NCI-H1092 (cell line): ENCODE data around the gene LTB.

Source experiments
- DNase-seq: peaks from one replicate; lab custom pipeline; 2025; lab: John Stamatoyannopoulos, UW

LTB gene

DNA sequence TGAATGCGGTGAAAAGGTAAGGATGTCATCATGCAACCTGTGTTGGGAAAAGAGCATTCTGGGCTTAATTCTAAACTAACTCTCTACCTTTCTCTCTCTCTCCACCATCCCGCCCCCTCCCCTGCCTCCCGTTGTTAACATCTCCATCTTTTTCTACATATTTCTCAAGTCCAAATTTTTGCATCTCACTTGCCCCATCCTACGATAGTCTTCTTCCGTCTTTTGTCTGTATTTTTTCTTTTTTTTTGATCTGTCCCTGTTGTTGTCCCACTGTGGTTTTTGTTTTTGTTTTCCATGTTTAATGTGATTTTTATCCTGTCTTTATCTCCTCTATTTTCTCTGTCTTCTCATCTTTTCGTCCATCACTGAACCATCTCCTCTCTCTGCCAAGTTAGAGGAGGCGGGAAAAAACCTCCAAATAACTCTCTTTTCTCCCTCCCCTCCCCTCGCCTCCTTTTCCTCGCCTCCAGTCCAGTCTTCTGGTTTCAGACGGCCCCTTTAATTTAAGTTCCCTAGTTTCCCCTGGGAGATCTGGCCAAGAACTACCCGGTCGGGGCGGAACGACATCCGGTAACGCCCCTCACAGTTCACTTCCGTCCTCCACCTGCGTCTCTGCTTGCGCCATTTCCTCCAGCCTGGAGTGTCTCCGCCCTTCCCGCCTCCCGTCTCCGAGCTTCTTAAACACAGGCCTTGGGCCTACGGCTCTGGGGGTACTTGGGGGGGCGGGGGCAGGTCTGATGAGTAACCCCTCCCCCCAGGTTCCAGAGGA, 35.1 kb downstream of the LTB start, which contains the start of gene NFKBIL1:
Gene NFKBIL1, plus strand, starts transcription at position 651 of the 769 bp plus-strand sequence. Its CDS starts 87 bp downstream, at position 738.
- peak; percentile 88 for DNase-seq

DNA sequence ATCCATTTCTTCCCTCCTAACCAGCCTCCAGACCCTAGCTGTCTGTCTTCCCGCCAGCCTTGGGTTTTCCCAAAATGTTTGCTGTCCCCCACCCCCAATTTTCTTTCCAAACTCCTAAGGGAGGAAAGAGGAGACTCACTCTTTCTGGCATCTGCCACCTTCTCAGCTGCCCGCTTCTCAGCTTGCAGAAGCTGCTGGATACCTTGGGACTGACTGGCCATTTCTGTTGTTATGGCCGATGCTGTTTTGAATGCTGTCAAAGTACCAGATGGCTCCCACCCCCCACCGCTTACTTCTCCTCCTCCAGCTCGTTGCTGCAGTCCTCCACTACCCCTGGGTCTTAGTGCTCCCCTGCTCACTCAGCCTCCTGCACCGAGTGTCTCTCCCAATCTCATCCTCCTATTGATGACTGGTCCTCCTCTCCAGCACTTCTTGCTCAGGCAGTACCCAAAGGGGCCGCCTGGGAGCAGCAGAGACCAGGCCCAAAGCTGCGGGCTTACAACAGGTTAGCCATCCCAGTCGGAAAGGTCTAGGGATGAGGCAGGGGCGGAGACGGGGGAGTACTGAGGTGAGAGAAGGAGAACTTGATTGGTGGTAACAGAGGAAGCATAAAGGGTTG, 35.8 kb downstream of the LTB start, which contains the start of gene ATP6V1G2:
Gene ATP6V1G2, minus strand, starts transcription at position 270 of the 619 bp plus-strand sequence. Its CDS starts 49 bp downstream, at position 221.
- DNase-seq, result peak; percentile 77

DNA sequence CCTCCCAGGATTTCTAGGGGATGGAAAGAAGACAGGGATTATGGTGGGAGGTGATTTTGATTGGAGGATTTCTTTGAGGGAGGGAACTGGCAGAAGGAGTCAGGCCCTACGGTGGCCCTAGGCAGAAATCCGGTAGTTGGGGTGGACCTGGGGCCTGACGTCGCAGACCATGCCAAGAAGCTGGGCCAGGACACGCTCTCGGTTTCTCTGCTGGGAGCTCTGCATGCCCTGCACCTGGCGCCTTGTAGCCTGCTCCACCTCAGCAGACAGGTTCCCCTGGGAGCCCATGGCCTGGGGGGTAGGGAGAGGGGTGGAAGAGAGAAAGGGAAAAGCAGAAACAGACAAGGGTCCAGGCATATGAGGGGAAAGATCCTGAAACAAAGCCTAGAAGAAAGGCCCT, 36.9 kb downstream of the LTB start:
- no peak for DNase-seq

DNA sequence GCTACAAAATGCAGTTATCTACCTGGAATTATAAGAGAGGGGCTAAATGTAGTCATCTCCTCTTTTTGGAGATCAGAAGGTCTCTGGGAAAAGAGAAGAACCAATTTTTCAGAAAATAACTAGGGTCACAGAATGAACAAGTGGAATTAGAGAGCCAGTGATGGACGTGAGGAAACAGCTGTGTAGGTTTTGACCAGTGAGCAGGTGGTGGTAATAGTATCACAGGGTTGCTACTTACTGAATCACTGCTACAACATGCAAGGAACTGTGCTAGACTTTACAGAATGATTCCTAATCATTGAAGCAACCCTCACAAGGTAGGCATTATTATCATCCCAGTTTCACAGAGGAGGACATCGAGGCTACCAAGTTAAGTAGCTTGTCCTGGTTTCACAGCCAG, 37.5 kb downstream of the LTB start:
- DNase-seq, result no peak

DNA sequence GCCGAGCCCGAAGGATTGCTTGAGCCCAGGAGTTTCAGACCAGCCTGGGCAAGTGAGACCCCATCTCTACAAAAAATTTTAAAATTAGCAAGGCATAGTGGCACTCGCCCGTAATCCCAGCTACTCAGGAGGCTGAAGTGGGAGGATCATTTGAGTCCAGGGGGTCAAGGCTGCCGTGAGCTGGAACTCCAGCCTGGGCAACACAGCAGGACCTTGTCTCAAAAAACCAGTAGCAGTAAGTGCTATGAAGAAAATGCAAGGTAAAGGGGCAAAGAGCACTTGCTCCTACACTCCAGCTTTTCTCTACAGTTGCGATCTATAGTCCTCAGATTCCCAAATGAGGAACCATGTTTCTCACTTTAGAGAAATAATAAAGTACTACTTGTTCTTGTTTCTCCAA, 38.6 kb downstream of the LTB start:
- no peak for DNase-seq

DNA sequence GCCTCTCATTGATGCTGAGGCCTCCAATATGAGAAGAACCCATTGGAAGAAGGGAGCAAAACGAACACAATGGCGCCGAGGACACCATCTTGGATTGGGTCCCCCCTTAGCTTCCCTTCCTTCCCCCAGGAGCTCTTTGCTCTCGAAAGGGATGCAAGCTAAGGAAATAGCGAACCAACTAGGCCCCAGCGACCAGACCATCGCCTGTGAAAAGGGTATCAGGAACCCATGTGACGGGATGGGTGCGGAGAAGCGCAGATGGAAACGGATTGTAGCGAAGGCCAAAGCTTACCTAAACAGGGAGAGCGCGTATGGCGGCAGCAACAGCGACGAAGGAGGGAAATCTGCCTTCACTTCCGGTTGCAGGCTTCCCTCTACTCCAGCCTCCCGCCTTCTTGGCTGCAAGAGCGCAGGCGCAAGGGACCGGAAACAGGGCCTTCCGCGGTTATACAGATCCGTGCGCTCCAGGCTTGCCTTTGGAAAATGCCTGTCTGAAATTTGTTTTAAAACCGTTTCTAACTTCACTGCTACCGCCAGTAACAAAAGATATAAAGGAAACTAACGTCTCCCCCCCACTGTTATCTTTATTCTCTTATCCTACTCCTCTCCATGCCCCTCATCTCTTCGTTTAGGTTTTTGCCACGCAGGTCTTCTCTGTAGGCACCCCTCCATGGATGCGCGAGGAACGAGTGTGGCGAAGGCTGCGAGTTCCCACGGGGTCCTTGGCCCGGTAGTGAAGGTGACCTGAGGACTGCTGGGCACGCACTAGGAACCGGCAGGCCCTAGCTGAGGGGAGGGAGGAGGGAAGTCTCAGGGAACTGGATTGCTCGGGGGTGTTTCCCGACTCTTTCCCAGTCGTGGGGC, 40.3 kb downstream of the LTB start, which contains the start of gene DDX39B:
Gene DDX39B, minus strand, starts transcription at position 346 of the 864 bp plus-strand sequence. CDS start 1,471 bp downstream, outside the sequence.
- DNase-seq, result peak; percentile 90

DNA sequence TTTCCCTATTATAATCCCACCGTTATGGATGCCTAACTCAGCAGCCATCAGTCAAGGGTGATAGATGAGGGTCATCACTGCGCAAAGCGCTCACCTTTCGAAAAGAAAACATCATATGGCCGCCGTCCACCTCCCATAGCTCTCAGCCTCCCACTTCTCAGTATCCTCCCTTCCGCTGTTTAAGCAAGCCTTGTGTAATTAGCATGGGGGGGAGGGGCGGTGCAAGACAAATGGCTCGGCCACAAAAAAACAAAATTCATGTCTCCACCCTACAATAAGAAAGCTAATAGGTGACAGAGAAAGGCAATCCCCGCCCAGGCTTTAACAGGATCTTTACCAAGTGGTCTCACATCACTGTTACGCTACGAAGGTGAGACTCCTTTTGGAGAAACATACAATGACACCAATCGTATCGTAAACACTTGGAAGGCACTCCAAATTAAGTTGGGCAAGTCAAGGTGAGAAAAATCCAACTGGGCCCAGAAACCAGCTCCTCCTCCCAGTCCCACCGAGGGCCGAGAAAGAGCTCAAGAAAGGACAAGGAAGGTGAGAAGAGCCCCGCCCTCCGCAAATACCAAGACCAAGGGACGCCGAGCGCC, 41.1 kb downstream of the LTB start:
- DNase-seq, result no peak

DNA sequence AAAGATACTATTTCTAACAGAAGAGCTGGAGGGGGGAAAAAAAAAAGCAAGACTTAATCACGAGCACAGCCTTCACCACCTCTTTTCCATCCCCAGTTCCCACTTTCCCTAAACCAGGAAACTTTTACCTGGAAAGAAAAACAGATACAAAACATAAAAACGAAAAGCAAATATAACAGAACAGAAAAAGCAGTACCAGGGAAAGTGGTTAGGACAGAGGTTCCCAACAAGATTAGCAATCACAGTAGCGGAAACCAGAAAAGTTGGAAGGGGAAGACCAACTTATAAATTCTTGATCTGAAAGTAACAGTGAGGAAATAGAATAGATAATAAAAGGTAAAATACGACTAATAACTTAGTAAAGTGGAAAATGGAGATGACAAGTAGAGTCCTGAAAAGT, 41.6 kb downstream of the LTB start:
- no peak for DNase-seq

DNA sequence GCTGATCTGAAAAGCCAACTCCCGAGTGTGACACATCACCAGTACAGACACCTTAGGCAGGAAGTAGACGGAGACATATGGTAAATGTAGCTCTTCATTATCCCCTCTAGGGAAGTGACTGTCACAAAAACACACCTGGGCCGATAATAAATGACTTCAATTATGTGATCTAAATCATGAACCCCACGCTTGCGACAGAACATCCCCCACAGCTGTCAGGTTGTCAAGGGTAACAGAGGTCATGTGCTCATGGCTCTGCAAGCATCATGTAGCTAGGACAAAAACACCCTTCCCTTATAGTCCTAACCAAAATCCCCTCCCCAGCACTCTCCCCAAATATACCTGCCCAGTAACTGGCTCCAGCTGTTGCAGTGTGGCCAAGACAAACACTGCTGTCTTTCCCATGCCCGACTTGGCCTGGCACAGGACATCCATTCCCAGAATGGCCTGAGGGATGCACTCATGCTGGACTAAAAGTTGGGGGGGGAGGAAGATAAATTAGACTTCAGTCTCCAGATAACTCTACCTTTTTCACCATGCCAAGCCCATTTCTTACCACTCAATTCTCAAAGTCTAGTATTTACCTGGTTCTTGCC, 43.3 kb downstream of the LTB start:
- no peak for DNase-seq

DNA sequence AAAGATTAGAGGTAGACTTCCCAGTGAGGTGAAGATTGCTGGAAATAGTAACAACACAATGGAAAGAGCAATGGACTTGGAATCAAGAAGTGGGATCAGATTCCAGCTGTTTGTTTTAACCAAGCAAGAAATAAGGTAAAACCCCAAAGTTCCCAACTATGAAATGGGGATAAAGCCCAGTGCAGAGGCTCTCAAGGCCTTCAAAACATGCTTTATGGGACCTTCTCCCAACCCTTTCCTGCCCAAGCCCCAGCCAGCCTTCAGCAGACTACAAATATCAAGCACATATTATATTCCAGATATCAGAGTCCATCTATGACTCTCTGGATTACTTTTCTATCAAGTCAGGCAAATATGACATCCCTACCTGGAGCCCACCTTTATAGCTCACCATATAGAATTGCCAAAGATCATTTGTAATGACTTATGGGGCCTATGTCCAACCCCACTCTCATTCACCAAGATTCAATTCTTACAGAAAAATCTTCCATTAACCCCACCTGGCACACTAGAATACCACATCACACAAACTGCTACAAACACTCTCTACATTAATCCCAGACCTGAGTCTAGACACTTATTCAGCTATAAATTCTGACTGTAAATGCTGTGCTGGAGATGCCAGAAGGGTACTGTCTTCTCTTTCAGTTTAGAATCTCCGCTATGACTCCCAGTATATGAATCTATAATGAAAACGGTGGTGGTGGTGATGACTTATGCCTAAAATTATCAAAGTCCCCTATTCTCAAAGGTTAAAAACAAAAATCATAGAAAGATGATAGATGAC, 46.5 kb downstream of the LTB start:
- no peak for DNase-seq

DNA sequence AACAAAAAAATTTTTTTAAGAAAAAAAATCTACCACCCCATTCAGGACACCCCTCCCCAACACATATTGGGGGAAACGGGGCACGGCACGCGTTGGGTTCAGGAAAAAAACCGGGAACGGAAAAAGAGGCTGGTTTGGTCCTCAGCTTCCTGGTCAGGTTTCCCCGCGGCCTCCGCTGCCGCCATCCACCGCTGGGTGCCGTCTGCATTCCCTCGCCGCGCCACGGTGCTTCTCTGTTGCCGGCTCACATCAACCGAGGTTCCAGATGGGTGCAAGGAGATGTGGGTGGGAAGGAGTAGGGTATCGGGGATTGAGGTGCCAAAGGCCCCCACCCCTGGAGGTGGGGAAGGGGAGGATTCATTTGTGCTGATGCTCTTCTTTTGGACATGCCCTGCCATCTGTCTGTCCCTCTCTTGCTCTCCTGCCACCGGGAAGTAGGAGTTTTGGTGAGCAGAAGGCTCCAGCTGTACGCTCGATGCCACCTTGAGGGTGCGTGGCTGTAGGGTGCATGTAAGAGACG, 47.6 kb downstream of the LTB start:
- no peak for DNase-seq

DNA sequence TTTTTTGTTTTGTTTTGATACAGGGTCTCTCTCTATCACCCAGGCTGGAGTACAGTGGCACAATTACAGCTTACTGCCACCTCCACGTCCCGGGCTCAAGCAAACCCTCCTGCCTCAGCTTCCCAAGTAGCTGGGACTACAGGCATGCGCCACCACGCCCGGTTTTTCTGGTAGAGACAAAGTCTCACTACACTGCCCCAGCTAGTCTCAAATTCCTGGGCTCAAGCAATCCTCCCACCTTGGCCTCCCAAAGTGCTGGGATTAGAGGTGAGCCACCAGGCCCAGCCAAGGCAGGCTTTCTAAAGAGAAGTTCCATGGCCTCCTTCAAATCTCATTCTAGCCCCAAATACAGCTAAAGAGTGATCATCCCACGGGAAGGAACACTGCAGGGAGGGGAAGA, 48.2 kb downstream of the LTB start:
- no peak for DNase-seq

DNA sequence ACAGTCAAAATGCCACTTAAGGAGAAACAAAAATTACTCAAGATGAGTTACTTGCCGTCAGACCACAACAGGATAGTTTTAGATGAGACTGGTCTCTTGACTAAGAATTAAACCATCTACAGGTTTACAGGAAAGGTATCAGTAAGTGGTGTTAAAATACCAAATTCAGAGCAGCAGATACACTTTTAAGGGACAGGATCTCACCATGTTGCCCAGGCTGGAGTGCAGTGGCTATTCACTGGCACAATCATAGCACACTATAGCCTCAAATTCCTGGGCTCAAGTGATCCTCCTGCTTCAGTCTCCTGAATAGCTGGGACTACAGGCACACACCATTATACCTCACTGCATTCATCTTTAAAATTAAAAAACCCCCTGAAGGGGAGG, 48.8 kb downstream of the LTB start:
- DNase-seq, result no peak

DNA sequence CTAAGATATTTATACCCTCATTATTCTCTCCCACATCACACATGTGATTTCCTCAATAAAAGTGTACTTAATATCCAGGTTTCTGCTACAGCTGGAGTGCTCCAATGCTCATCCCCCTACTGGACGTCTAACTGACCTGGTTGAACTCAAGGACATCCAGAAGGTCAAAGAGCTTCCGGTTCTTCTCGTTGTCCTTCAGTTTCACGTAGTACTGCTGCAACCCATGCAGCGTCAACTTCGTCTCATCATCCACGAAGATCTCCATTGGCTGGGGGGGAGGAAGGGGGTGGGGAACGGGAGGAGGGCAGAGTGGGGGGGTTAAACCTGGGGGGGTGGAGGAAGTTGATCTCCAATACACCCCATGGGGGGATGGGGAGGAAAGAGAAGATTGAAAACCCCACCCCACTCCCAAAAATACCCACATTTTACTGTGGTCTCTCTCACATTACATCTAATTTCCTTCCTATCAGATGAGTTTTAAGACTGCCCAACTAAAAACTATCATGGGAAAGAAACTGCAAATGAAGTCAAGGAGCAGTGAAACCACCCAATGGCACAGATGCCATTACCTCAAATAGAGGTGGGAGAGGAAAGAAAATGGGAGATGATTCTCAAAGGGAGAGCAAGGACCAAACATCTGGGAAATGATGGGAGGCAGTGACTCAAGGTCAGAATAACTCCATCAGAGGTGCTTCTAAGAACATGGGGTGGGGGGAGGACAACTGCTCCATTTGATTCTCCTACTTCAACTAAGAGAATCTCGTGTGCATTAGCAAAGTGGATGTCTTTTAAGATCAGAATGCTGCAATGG, 49.4 kb downstream of the LTB start:
- no peak for DNase-seq

DNA sequence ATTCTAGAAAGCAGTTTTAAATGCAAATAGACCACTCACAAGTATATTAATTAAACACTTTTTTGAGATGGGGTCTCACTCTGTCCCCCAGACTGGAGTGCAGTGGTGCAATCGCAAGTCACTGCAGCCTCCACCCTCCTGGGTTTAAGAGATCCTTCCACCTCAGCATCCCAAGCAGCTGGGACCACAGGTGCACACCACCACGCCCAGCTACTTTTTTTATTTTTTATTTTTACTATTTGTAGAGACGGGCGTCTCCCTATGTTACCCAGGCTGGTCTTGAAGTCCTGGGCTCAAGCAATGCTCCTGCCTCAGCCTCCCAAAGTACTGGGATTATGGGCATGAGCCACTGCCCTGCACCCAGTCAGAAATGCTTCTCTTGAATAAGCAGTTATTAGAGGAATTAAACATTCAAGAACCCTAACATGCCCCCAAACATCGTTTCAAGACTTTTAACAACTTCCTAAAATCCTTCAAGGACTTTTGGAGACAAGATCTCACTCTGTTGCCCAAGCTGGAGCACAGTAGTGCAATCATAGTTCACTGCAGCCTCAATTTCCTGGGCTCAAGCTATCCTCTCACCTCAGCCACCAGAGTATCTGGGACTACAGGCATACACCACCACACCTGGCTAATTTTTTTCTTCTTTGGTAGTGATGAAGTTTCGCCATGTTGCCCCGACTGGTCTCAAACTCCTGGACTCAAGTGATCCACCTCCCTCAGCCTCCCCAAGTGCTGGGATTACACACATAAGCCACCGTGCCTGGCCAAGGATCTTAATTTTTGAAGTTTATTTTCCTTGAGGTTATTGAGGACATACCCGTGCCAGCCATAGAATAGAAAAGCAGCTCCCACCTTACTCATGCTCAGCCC, 50.2 kb downstream of the LTB start:
- no peak for DNase-seq

DNA sequence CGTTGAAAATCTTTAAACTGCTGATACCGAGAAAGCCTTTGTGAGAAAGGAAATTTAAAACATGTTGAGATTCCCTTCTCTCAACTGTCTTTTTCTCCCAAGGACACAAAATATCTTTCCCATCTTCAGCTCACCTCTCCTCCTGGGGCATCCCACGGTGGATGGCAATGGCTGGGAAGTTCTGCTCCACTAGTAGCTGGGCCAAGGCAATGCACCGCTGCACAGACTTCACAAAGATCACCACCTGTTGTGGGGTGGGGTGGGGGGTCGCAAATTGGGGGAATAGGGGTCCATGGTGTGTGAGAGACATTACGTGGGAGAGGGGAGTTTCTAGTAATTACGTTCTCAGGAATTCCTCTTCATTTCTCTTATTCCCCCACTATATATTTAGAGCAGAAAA, 51.1 kb downstream of the LTB start:
- DNase-seq, result no peak

DNA sequence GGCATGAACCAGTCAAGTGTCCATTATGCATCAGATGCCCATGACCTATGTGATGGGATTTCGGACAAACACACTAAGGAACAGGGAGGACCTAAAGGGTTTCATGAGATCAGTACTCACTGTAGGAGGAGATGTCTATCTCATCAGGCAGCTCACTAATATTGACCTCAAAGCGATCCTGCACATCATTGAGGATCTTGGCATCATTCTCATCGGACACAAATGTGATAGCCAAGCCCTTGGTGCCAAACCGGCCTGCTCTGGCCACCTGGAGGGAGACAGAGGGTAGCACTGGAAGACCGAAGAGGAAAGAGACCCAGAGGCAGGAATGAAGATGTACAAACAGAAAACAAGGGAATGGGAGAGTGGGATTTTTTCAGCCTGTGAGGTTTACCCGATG, 51.6 kb downstream of the LTB start:
- DNase-seq, result no peak
